OCI-M2 (cell line): ENCODE results near the gene KCNIP4.

Source experiments
- DNase-seq: peaks from one replicate; lab custom pipeline; 2025; ENCODE audit not compliant: unreplicated experiment; lab: John Stamatoyannopoulos, UW

Gene KCNIP4

GRCh38 chr4:21476757-21477156 lies 471.8 kb downstream of the KCNIP4 start:
- no peak for DNase-seq

GRCh38 chr4:21474195-21474594 lies 474.4 kb downstream of the KCNIP4 start:
- no peak for DNase-seq

- no peak for DNase-seq
Measured at GRCh38 chr4:21470535-21470934, 478.0 kb downstream of the KCNIP4 start.

GRCh38 chr4:21469438-21470300 lies 478.9 kb downstream of the KCNIP4 start:
- DNase-seq = no peak

GRCh38 chr4:21467551-21467950 lies 481.0 kb downstream of the KCNIP4 start:
- no peak for DNase-seq

- no peak for DNase-seq
Measured at GRCh38 chr4:21457086-21457840, 491.3 kb downstream of the KCNIP4 start.

GRCh38 chr4:21454831-21455230 lies 493.7 kb downstream of the KCNIP4 start:
- no peak for DNase-seq

- DNase-seq = no peak
Measured at GRCh38 chr4:21454201-21454600, 494.4 kb downstream of the KCNIP4 start.

GRCh38 chr4:21452931-21453330 lies 495.6 kb downstream of the KCNIP4 start:
- DNase-seq = no peak

- DNase-seq = no peak
Measured at GRCh38 chr4:21451032-21451431, 497.5 kb downstream of the KCNIP4 start.

- DNase-seq = no peak
Measured at GRCh38 chr4:21450331-21450730, 498.2 kb downstream of the KCNIP4 start.

GRCh38 chr4:21447301-21448054 lies 501.1 kb downstream of the KCNIP4 start:
- DNase-seq = no peak

- DNase-seq = no peak
Measured at GRCh38 chr4:21420166-21420565, 528.4 kb downstream of the KCNIP4 start.

GRCh38 chr4:21415728-21416127 lies 532.8 kb downstream of the KCNIP4 start:
- no peak for DNase-seq

- no peak for DNase-seq
Measured at GRCh38 chr4:21413807-21414370, 534.7 kb downstream of the KCNIP4 start.

GRCh38 chr4:21411086-21411485 lies 537.5 kb downstream of the KCNIP4 start:
- no peak for DNase-seq

GRCh38 chr4:21410372-21410771 lies 538.2 kb downstream of the KCNIP4 start:
- DNase-seq = no peak

- no peak for DNase-seq
Measured at GRCh38 chr4:21387683-21388082, 560.9 kb downstream of the KCNIP4 start.

GRCh38 chr4:21386166-21386780 lies 562.3 kb downstream of the KCNIP4 start:
- DNase-seq = no peak

GRCh38 chr4:21385706-21386105 lies 562.9 kb downstream of the KCNIP4 start:
- DNase-seq = no peak

GRCh38 chr4:21384609-21385008 lies 564.0 kb downstream of the KCNIP4 start:
- no peak for DNase-seq
